SH-SY5Y (cell line): ENCODE data around the gene INTS12.

Experiments
- GATA2 ChIP-seq: IDR thresholded peaks from 2 replicates; pipeline ENCODE4 v1.6.1; 2011; ENCODE audit warnings: mild to moderate bottlenecking, low read depth, low read length
- GATA3 ChIP-seq: IDR thresholded peaks from 2 replicates; pipeline ENCODE4 v1.6.1; 2011; ENCODE audit warnings: low read depth, mild to moderate bottlenecking, low read length, moderate library complexity

DNA sequence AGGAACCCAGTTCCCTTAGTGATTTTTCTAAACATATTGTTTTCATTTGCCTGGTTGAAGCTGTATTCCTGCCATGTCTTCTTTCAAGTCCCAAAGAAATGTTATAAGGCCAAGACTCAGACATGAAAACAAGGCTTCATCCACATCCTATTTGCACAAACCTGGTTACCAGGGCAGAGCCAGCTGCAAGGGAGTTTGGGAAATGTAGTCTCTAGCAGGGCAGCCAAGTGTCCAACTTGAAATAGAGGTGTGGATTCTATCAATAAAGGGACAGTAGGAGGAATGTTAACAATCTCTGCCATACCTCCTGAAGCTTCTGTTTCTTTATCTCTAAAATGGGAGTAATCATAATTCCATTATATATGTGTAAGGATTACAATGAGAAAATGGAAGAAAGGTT is 56.6 kb downstream of the INTS12 start:
- TF ChIP-seq GATA2 (no peak), GATA3 (no peak)
